ENCODE measurements around the gene JARID2.

Gene JARID2

DNA sequence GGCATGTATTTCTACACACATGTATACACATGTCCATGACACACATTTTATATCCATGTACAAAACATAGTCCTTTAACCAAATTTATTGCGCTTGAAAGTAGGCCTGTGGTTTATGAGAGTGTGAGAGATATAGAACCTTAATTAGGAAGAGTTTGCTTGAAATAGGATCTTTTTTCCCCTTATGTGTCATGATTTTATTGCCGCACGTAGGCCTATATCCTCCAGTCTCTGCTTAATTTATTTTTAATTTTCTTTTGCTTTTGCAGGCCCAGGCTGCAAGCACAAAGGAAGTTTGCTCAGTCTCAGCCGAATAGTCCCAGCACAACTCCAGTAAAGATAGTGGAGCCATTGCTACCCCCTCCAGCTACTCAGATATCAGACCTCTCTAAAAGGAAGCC lies 205.9 kb downstream of the JARID2 start:
- TF ChIP-seq, protein P1, sequence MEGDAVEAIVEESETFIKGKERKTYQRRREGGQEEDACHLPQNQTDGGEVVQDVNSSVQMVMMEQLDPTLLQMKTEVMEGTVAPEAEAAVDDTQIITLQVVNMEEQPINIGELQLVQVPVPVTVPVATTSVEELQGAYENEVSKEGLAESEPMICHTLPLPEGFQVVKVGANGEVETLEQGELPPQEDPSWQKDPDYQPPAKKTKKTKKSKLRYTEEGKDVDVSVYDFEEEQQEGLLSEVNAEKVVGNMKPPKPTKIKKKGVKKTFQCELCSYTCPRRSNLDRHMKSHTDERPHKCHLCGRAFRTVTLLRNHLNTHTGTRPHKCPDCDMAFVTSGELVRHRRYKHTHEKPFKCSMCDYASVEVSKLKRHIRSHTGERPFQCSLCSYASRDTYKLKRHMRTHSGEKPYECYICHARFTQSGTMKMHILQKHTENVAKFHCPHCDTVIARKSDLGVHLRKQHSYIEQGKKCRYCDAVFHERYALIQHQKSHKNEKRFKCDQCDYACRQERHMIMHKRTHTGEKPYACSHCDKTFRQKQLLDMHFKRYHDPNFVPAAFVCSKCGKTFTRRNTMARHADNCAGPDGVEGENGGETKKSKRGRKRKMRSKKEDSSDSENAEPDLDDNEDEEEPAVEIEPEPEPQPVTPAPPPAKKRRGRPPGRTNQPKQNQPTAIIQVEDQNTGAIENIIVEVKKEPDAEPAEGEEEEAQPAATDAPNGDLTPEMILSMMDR (IDR thresholded peaks at IDR 0.05; ENCODE audit: low read depth, low read length), result no peak
- Histone ChIP-seq H3K36me3 (peaks cover 12% of the 10 kb centered on the region), H3K27ac (no peak overlapping the region), H3K9me3 (ENCODE audit: severe bottlenecking) (no peaks in the 10 kb centered on the region), H3K27me3 (ENCODE audit: insufficient read depth, low read depth, severe bottlenecking) (no peaks in the 10 kb centered on the region), H3K4me3 (ENCODE audit: low read depth, low read length) (no peak overlapping the region)
- no peak for DNase-seq

DNA sequence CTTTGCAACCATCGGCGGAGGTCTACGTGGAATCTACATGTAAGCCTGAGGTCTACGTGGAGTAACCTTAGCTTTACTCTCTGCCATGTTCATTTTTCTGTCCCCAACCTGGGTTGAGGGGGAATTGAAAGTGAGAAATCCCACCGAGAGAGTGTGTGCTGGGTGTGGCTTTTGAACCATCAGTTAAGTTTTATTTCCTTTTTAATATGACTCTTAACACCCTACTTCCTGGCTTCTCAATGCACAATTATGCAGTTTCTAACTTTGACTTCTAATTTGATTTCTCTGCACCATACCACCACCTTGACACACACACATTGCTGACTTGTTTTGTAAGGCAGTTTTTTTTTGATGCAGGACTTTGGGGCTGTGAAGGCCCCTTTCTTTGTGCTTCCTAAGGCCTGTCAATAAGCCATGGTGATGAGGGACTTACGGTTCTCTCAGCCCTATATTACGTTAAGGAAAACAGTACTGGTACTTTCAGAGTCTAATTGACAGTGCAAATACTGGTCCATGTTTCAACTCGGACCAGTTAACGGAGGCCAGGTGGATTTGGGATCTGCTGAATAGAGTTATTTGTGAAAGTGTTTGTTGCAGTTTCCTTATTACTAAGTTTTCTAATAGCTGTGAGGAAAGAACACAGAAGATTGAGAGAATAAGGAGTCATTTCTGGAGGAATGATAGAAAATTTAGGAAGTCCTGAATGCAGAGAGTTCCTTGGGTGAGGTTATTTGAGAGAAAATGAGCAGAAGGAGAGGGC lies 206.5 kb downstream of the JARID2 start:
- Histone ChIP-seq H3K4me3 (ENCODE audit: low read depth, low read length) (no peak overlapping the region), H3K27ac (no peak overlapping the region), H3K9me3 (ENCODE audit: severe bottlenecking) (no peaks in the 10 kb centered on the region), H3K36me3 (peaks cover 12% of the 10 kb centered on the region), H3K27me3 (ENCODE audit: insufficient read depth, low read depth, severe bottlenecking) (no peaks in the 10 kb centered on the region)
- no peak for DNase-seq
- TF ChIP-seq, protein P1 (IDR thresholded peaks at IDR 0.05; ENCODE audit: low read depth, low read length), result no peak

- Histone ChIP-seq H3K27ac (no peak overlapping the region), H3K4me3 (ENCODE audit: low read depth, low read length) (no peak overlapping the region), H3K36me3 (peaks cover 12% of the 10 kb centered on the region), H3K9me3 (ENCODE audit: severe bottlenecking) (no peaks in the 10 kb centered on the region), H3K27me3 (ENCODE audit: insufficient read depth, low read depth, severe bottlenecking) (no peaks in the 10 kb centered on the region)
- no peak for DNase-seq
- TF ChIP-seq, protein P1 (IDR thresholded peaks at IDR 0.05; ENCODE audit: low read depth, low read length), result no peak
Measured at GRCh38 chr6:15453186-15453585, 207.3 kb downstream of the JARID2 start.

- no peak overlapping the region for H3K27ac ChIP-seq
Measured at GRCh38 chr6:15453622-15454021, 207.8 kb downstream of the JARID2 start.

DNA sequence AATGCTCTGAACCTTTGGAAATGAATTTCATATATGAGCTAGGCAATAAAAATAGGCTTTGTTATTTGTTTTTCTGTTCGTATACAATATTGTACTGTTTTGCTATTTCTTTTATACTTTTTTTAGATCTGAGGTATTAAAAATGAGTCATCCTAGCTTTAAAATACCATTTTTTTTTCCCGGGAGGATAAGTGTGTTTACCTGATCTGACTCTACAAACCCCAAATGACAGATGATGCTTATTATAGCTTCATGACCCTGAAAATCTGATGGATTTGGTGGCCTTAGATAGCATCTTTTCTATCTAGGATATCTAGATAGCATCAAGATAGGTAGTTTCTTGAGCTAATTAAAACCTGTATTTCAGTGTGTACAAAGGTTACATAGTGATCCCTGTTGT lies 210.6 kb downstream of the JARID2 start:
- H3K27ac ChIP-seq, result no peak overlapping the region
- TF ChIP-seq, protein P1 (IDR thresholded peaks at IDR 0.05; ENCODE audit: low read depth, low read length), result no peak
- H3K27me3 ChIP-seq (ENCODE audit: insufficient read depth, low read depth, severe bottlenecking), result no peaks in the 10 kb centered on the region
- DNase-seq, result no peak
- H3K36me3 ChIP-seq, result peaks cover 8% of the 10 kb centered on the region
- H3K9me3 ChIP-seq (ENCODE audit: severe bottlenecking), result no peaks in the 10 kb centered on the region
- H3K4me3 ChIP-seq (ENCODE audit: low read depth, low read length), result no peak overlapping the region

More at GRCh38 chr6:15453622-15454021, 207.8 kb downstream of the JARID2 start:
- no peak for DNase-seq
- Histone ChIP-seq H3K27me3 (ENCODE audit: insufficient read depth, low read depth, severe bottlenecking) (no peaks in the 10 kb centered on the region), H3K36me3 (peaks cover 12% of the 10 kb centered on the region), H3K9me3 (ENCODE audit: severe bottlenecking) (no peaks in the 10 kb centered on the region), H3K4me3 (ENCODE audit: low read depth, low read length) (no peak overlapping the region)
- TF ChIP-seq, protein P1 (IDR thresholded peaks at IDR 0.05; ENCODE audit: low read depth, low read length), result no peak
